Psoas muscle (tissue), 8 donors: Measurements from ENCODE around the gene PDE9A. TPM values are rescaled to one million over a fixed set of nuclear protein-coding genes. Genes with fewer than 3 reads are reported as not detected.

Experiments used
- ATAC-seq, 4 donors: fragments of 200-7000 bp; cut with Tn5 transposase; one replicate each; pipeline ENCODE4 v1.9.1; 2020; ENCODE audit warnings: moderate library complexity in 3 of 4, mild to moderate bottlenecking in 2 of 4
- DNase-seq, 2 donors: peaks; one replicate each; pipeline ENCODE4 v3.0.0-alpha.2; 2020
- H3K27ac ChIP-seq: fragments of 200-600 bp; one replicate; pipeline ENCODE4 v1.8.0; 2022
- H3K27me3 ChIP-seq, 3 donors: fragments of 200-600 bp in 1 of 3; one replicate each; pipeline versions ENCODE4 v1.6.1 to v1.8.0; 2013 to 2022; ENCODE audit warnings: low read length in 2 of 3, mild to moderate bottlenecking in 2 of 3, moderate library complexity in 1 of 3; ENCODE audit not compliant: insufficient read depth in 3 of 3
- H3K36me3 ChIP-seq, 2 donors: fragments of 200-600 bp in 1 of 2; one replicate each; pipeline versions ENCODE4 v1.6.1 to v1.8.0; 2013 to 2022; ENCODE audit warnings: low read depth in 1 of 2, mild to moderate bottlenecking in 1 of 2, moderate library complexity in 1 of 2; ENCODE audit not compliant: insufficient read depth in 1 of 2
- H3K4me1 ChIP-seq: fragments of 200-600 bp; one replicate; pipeline ENCODE4 v1.8.0; 2022
- H3K4me3 ChIP-seq: fragments of 200-600 bp; one replicate; pipeline ENCODE4 v1.8.0; 2022; ENCODE audit warnings: mild to moderate bottlenecking
- H3K9me3 ChIP-seq: fragments of 200-600 bp; one replicate; pipeline ENCODE4 v1.8.0; 2022
- CTCF ChIP-seq: fragments of 200-600 bp; IDR thresholded peaks from one replicate; pipeline ENCODE4 v1.8.0; 2022; ENCODE audit warnings: antibody characterized with exemption
- WGBS, 3 donors: extraction: QIAGEN DNeasy Blood & Tissue Kit; methylation state at CpG; one replicate each; pipeline versions ENCODE4 v1.1.6 to v1.1.7; 2013; 5-methylcytosine and 5-hydroxymethylcytosine counted together
- intact Hi-C, 2 donors: fragments of 100-400 bp; cut with DNase I; formaldehyde crosslinking; loops; one replicate each; pipeline versions ENCODE4 v1.11.0 to v1.14.2; 2022
- polyA plus RNA-seq, 3 donors: library from polyadenylated mRNA; stranded (reverse); fragments of 200-250 nt; gene quantifications; one replicate each; pipeline ENCODE4 v1.2.3, GENCODE V29; 2013
- total RNA-seq, 4 donors: library from RNA; stranded (reverse); fragmentation: NEBNext Ultra II Directional in 2 of 4; extraction: Animal tissue kit (Norgen Biotek cat#: 25700) in 2 of 4; gene quantifications; one replicate each; pipeline versions ENCODE4 v1.2.1 to v1.2.4, GENCODE V29; 2021 to 2023
- donor health status: healthy with polysubstance abuse.
- donor health status: DM: no; HTN: no; CAD: no; lungs with moderate emphysema.
- donor health status: Bipolar disorder and iron deficiency.
- donor health status: healthy.
- donor health status: DM: yes; HTN: yes; CAD: no.
- donor health status: DM: no; HTN: no; CAD: no.
- donor health status: DM: no; HTN: no; CAD: no.
- donor health status: DM: yes; HTN: yes; CAD: no.

Gene PDE9A
- total and polyA plus RNA-seq, 7 donors: 1.2 to 4.3 (median 1.8) TPM

DNA sequence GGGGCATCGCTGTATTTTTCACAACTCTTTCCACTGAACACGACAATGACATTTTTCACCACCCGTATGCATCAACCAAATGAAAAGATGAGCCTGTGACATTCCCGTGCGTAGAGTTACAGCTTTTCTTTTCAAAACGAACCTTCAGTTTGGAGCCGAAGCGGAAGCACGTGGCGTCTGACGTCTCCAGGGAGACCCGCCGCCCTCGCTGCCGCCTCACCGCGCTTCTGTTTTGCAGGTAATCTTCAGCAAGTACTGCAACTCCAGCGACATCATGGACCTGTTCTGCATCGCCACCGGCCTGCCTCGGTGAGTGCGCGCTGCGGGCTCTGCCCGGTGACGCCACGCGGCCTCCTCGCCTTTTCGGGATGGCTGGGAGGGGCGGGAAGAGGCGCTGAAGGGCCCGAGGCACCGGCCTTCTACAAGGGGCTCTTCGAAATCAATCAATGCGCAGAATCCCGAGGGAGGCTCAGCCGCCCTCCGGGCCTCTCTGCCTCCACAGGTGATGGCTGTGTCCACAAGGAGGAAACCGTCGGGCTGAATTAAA, 32.6 kb downstream of the PDE9A start:
- WGBS, 3 donors: 95 to 97% (median 96%) methylated on average over 41 of the region's 41 CpGs
- Histone ChIP-seq H3K9me3 (no peaks in the 10 kb centered on the region), H3K4me1 (no peaks in the 10 kb centered on the region), H3K36me3 (no peaks in the 10 kb centered on the region), H3K27ac (no peak overlapping the region), H3K27me3 (peaks cover 0 to 31% (median 9%) of the 10 kb centered on the region in 3 donors), H3K4me3 (no peak overlapping the region)
- intact Hi-C loops: no loop called here
- no peak for TF ChIP-seq CTCF
- ATAC-seq: no peak
- DNase-seq: peak in 1 of 2 donors; percentile 27

- peaks cover 0 to 23% (median 7%) of the 10 kb centered on the region in 3 donors for H3K27me3 ChIP-seq
- no peaks in the 10 kb centered on the region for H3K36me3 ChIP-seq
- H3K4me1 ChIP-seq: no peaks in the 10 kb centered on the region
- no peak overlapping the region for H3K4me3 ChIP-seq
- TF ChIP-seq CTCF: no peak
- intact Hi-C loops: no loop called here
- no peak for ATAC-seq
- no peak overlapping the region for H3K27ac ChIP-seq
- H3K9me3 ChIP-seq: no peaks in the 10 kb centered on the region
- peak in 1 of 2 donors; percentile 35 for DNase-seq
- WGBS, 3 donors: 85 to 87% (median 87%) methylated on average over 18 of the region's 18 CpGs
Measured at GRCh38 chr21:42687796-42688195, 34.4 kb downstream of the PDE9A start.

- no peak for DNase-seq
- H3K27ac ChIP-seq: no peak overlapping the region
- ATAC-seq: no peak
- 82 to 90% (median 85%) methylated on average over 16 of the region's 16 CpGs for whole genome bisulfite sequencing, 3 donors
- intact Hi-C loops: no loop called here
- H3K4me3 ChIP-seq: no peak overlapping the region
- no peaks in the 10 kb centered on the region for H3K36me3 ChIP-seq
- H3K9me3 ChIP-seq: no peaks in the 10 kb centered on the region
- peaks cover 0 to 17% (median 7%) of the 10 kb centered on the region in 3 donors for H3K27me3 ChIP-seq
- H3K4me1 ChIP-seq: no peaks in the 10 kb centered on the region
- no peak for TF ChIP-seq CTCF
Measured at GRCh38 chr21:42688226-42688840, 34.9 kb downstream of the PDE9A start.

GRCh38 chr21:42688841-42689371, 35.5 kb downstream of the PDE9A start:
- ATAC-seq (no peak), DNase-seq (no peak)
- Histone ChIP-seq H3K27me3 (peaks cover 0 to 12% (median 7%) of the 10 kb centered on the region in 3 donors), H3K4me1 (no peaks in the 10 kb centered on the region), H3K4me3 (no peak overlapping the region), H3K36me3 (no peaks in the 10 kb centered on the region), H3K9me3 (no peaks in the 10 kb centered on the region), H3K27ac (no peak overlapping the region)
- WGBS, 3 donors: 76 to 82% (median 80%) methylated on average over 21 of the region's 21 CpGs
- TF ChIP-seq CTCF: no peak
- intact Hi-C loops: no loop called here
